HT1080 (cell line): ENCODE results near the gene MYO18A. TPM values are rescaled to one million over a fixed set of nuclear protein-coding genes. Genes with fewer than 3 reads are reported as not detected.
"Not testable (repeated sequence)": the region's sequence is repeated elsewhere in the genome, so short reads cannot be mapped to it uniquely, and the experiment has no call there.

Source experiments
- DNase-seq: peaks from one replicate; pipeline ENCODE4 v3.0.0-alpha.2; 2015; ENCODE audit warnings: low read depth
- polyA plus RNA-seq, 2 experiments: library from polyadenylated mRNA; depleted of rRNA; stranded (reverse); fragments of >200 nt; gene quantifications; 2 replicates each; pipeline ENCODE4 v1.2.3, GENCODE V29; 2015
- total RNA-seq: library from RNA; depleted of rRNA; stranded (reverse); fragments of >200 nt; shearing (Covaris generic); gene quantifications from 2 replicates; pipeline ENCODE4 v1.2.3, GENCODE V29; 2014; rRNA removed

The MYO18A gene
- 17.0 and 21.0 TPM in 2 replicates for total RNA-seq
- 6.9 and 7.5 TPM in 2 replicates for polyA plus RNA-seq (2015; cell fraction: cytosol; rRNA removed)
- 45.6 and 55.3 TPM in 2 replicates for polyA plus RNA-seq (2015; cell fraction: nucleus; rRNA removed)

GRCh38 chr17:29180034-29180787, at the start of gene MYO18A:
Gene MYO18A, minus strand, starts transcription at chr17:29180398. Its CDS starts 13,458 bp downstream, at chr17:29166940.
- peak; percentile 76 for DNase-seq

- DNase-seq, result no peak
Measured at GRCh38 chr17:29225396-29225795, 45.2 kb upstream of the MYO18A start.

- not testable (repeated sequence) for DNase-seq
Measured at GRCh38 chr17:29221338-29221737, 41.1 kb upstream of the MYO18A start.

- peak; percentile 85 for DNase-seq
Measured at GRCh38 chr17:29219378-29220047, 39.3 kb upstream of the MYO18A start.

DNA sequence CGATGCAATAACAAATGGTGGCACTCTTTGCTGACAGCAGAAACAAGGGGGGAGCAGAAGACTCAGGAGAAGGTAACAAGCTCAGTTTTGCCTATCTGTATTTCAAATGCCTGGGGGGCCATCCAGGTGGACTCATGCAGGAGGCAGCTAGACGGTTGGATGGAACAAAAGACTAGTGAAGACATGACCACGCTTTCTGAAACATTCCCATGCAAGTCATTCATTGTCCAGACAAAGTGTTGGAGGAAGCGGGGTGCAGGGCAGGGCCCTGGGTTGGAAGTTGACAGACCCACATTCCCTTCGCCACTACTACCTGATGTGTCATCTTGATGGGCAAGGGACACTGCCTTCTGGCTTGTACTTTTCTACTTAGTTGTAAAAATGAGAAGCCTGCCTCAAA, 36.7 kb upstream of the MYO18A start:
- DNase-seq, result peak; percentile 17

DNA sequence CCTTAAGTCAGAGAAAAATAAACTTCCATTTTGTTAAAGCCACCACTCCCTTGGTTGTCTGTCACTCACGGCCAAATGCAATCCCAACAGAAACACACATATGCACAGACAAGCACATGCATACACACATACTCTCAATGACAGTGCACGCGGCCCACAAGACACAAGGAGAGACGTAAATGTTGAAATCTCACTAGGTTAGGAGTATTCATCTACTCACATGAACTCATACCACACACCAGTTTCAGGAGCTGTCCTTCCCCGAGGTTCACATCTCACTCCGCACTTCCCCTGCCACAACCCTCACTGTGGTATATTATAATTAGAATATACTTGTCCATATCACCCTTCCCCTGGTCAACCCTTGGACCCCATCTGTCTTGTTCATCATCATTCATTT, 36.0 kb upstream of the MYO18A start:
- DNase-seq, result no peak

DNA sequence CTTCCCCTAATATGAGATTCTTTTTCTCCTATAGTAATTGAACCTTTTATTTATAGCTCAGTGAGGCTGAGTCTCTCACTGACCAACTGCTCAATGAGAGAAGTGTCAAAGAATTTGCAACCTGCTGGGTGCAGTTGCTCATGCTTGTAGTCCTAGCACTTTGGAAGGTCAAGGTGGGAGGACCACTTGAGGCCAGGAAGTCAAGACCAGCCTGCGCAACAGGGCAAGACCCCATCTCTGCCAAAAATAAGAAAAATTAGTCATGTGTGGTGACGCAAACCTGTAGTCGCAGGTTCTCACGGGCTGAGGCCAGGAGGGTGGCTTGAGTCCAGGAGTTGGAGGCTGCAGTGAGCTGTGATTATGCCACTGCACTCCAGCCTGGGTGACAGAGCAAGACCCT, 35.5 kb upstream of the MYO18A start:
- DNase-seq, result peak; percentile 78

GRCh38 chr17:29215174-29215573, 35.0 kb upstream of the MYO18A start:
- DNase-seq, result no peak

DNA sequence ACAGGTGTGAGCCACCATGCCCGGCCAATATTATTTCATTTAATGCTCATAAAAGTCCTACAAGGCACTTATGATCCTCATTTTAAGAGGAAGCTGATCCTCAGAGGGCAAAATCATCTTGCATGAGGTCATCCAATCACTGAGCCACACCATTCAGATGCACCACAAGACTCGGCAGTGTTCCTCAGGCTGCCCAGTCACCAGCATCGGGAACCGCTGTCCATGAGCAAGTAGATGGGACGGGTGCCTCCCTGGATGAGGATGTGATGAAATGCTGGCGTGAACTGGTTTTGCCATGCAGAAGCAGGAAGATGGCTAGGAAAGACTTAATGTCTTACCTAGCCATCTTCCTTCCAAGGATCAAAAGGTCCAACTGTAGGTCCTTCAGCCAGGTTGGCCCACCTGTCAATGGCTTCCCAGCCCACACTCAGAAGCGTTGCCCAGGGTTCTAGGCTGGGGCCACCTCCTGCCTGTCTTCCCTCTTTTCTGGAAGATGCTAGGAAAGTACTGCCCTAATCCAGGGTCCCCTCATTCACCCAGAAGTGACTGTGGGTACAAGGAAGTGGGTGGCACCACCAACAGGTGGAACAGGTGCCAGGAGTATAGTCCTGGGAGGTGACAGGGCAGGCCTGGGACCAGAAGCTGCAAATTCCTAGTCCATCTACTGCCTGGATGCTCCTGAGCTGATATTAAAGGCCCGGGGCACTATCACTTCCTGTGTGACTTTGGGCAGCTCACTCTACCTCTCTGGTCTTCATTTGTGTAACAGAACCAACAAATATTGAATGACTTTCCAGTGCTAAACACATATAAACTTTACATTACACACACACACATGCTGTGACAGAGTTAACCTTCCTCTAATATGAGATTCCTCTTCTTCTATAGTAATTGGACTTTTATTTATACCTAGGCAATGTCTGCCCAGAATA, 34.3 kb upstream of the MYO18A start:
- peak; percentile 13 for DNase-seq

GRCh38 chr17:29212681-29213121, 32.5 kb upstream of the MYO18A start:
- no peak for DNase-seq

GRCh38 chr17:29212094-29212631, 32.0 kb upstream of the MYO18A start:
- DNase-seq, result no peak

- DNase-seq, result no peak
Measured at GRCh38 chr17:29210879-29211278, 30.7 kb upstream of the MYO18A start.

DNA sequence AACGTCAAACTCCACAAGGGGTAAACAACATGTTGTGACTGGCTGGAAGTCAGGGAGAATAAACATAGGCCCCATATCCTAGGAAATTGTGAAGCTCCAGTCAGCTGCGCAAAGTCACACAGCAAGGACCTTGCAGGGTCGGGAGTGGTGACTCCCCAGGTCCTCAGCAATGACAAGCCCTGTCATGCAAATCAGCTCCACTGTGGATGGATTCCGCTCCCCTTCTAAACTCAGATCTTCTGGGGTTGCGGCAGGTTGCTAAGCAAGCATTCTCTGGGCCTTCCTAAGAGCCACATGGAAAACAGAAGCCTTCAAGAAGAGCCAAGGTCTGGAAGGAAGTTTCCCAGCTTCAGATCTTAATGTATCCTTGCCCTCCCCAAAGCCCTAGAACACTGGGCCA, 28.9 kb upstream of the MYO18A start:
- no peak for DNase-seq

GRCh38 chr17:29207975-29208374, 27.8 kb upstream of the MYO18A start:
- no peak for DNase-seq

- DNase-seq, result no peak
Measured at GRCh38 chr17:29205047-29205446, 24.8 kb upstream of the MYO18A start.

DNA sequence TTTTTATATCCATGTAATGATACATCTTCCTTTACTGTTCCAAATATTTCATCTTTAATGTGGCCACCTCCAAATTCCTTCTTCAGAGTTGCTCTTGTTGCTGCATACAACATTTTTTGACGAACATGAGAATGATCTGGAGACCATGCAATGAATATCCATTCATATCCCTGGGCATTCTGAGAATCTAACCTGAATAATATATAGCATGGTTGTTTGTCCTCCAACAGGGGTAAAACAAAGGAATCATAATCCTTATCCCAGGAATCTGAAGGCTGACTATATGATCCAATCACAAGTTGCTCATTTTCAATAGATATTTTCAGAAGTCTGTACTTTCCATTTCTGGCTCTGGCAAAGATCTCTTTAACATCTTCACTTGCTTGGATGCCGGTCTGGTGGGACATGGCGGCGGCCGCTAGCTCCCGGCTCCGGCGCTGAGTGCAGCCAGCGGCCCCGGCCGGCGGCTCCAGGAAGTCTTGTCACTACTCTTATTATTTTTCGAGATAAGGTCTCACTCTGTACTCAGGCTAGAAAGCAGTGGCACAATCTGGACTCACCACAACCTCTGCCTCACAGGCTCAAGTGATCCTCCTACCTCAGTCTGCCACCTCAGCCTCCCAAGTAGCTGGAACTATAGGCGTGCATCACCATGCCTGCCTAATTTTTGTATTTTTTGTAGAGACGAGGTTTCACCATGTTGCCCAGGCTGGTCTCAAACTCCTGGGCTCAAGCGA, 24.0 kb upstream of the MYO18A start:
- not testable (repeated sequence) for DNase-seq

- DNase-seq, result no peak
Measured at GRCh38 chr17:29197516-29198272, 17.5 kb upstream of the MYO18A start.

GRCh38 chr17:29196769-29197515, 16.7 kb upstream of the MYO18A start:
- no peak for DNase-seq
